HG03558 (cell line): ENCODE data around the gene SYT15.
"Not testable (repeated sequence)": the region's sequence is repeated elsewhere in the genome, so short reads cannot be mapped to it uniquely, and the experiment has no call there.

Experiments used
- ATAC-seq: cut with Tn5 transposase; IDR thresholded peaks from one replicate; pipeline ENCODE4 v1.9.1; 2021; ENCODE audit warnings: moderate number of reproducible peaks; ENCODE audit not compliant: unreplicated experiment; ENCODE audit errors: extremely low read depth

Gene SYT15

GRCh38 chr10:46584196-46584595, 5.3 kb downstream of the SYT15 start:
- ATAC-seq = not testable (repeated sequence)

GRCh38 chr10:46585246-46585645, 6.3 kb downstream of the SYT15 start:
- ATAC-seq = not testable (repeated sequence)

DNA sequence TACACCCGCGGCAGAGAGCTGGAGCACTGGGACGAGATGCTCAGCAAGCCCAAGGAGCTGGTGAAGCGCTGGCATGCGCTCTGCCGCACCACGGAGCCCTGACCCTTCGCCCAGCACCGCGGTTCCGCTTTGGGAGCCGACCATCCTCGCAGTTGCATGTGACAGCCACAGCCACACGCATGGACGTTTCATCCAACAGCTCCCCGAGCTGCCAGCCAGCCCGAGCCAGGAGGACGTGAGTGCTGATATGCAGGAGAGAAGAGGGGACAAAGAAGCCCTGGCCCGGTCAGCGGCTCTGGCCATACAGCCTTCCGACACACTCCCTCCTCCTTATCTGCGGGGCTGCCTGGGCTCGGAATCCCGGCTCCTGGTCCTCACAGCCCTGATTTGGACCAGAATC, 8.6 kb downstream of the SYT15 start:
- not testable (repeated sequence) for ATAC-seq

DNA sequence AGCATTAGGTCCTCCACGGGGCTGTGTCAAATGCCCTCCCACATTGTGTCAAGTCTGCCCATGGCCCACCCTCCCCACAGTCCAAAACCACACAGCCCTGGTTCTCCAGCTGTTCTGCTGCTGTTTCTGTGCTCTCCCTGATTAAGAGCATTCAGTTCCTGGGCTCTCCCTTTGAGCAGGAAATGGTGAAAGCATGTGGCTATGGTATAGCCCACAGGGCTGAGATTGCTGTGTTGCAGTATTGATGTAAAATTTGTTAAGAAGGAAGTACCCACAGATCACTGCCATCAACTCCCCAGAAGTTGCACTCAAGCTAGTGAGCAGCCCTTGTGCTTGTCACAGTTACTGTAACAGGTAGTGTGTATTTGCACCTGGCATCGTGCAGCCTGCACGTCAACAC, 9.3 kb downstream of the SYT15 start:
- not testable (repeated sequence) for ATAC-seq

DNA sequence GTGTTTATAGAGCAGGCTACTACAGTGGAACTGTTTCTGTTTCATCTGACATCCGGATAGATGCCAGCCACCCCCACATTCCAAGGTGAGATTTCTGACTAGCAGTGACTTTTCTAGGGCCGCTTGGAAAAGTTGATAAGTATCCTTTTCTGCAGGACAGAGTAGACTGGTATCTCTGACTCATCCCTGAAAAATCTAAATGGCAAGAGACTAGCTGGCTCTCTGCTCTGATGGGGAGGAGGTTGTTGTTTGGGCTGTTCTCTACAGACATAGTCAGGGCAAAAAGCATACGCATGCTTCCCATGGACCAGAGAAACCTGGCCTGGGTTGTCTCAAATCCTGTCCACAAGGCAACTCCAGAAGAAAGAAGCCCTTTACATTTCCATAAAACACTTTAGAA, 10.7 kb downstream of the SYT15 start:
- not testable (repeated sequence) for ATAC-seq

- ATAC-seq = not testable (repeated sequence)
Measured at GRCh38 chr10:46591053-46591452, 12.1 kb downstream of the SYT15 start.

DNA sequence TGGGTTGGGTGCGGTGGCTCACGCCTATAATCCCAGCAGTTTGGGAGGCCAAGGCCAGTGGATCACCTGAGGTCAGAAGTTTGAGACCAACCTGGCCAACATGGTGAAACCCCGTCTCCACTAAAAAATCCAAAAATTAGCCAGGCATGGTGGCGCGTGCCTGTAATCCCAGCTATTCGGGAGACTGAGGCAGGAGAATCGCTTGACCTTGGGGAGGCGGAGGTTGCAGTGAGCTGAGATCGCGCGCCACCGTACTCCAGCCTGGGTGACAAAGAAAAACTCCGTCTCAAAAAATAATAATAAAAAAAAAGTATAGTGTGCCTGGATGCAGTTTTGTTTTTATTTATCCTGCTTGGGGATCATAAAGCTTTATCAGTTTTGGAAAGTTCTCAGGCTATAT, 14.4 kb downstream of the SYT15 start:
- ATAC-seq = not testable (repeated sequence)

- ATAC-seq = not testable (repeated sequence)
Measured at GRCh38 chr10:46594453-46595063, 15.6 kb downstream of the SYT15 start.

DNA sequence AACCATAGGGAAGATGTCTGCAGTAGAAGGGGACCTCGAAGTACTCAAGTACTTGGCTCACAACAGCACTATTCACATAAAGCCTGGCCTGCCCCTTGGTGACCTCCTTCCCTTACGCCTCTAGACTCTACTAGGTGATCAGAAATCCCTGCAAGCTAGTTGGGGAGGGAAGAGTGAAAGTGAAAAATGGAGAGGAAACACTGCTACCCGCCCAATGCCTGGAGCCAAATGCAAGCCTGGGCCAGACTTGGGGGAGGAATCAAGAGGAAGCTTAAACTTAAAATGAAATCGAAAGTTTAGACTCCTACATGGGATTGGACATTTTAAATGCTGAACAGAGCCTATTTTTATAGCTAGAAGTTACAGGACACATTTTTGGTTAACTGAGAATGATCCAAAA, 17.6 kb downstream of the SYT15 start:
- ATAC-seq = not testable (repeated sequence)

- ATAC-seq = not testable (repeated sequence)
Measured at GRCh38 chr10:46597616-46598246, 18.8 kb downstream of the SYT15 start.

DNA sequence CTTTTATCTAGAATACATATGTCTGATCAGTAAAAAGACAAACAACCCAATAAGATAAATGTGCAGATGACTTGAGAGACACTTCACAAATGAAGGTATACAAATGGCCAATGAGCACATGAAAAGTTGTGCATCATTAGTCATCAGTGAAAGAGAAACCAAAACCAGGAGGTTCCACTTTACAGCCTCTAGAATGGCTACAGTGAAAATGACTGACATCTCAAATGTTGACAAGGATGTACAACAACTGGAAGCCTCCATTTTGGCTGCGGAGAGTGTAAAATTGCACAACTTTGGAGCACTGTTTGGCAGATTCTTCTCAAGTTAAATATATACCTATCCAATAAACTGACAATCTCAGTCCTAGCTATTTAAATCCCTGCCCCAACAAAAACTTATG, 21.6 kb downstream of the SYT15 start:
- ATAC-seq = not testable (repeated sequence)

GRCh38 chr10:46615540-46615939, 36.6 kb downstream of the SYT15 start:
- ATAC-seq = not testable (repeated sequence)

DNA sequence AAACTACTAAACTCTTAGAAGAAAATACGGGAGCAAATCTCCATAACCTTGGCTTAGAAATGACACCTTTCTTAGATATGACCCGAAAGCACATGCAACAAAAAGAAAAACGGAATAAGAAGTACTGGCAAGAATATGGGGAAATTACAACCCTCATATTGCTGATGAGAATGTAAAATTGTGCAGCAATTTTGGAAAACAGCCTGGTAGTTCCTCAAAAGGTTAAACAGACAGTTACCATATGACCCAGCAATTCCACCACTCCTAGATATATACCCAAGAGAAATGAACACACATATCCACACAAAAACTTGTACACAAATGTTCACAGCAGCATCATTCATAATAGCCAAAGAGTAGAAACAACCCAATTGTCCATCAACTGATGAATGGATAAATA, 37.3 kb downstream of the SYT15 start:
- ATAC-seq = not testable (repeated sequence)

DNA sequence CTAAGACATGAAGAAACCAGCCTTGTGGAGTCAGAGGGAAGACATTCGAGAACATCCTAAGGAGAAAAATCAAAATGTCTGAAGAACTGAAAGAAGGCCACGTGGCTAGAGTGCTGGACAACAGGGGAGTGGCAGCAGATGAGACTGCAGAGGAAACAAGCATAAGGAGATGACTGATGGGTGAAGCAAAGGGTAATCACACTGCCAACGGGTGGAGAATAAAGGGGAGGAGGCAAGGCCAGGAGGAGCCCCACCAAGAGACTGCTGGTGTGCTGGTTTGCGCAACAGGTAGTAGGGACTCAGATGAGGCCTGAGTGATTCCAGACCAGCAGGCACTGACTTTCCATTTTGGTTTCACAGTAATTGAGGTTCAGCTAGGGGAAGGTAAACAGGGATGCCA, 38.2 kb downstream of the SYT15 start:
- ATAC-seq = not testable (repeated sequence)

DNA sequence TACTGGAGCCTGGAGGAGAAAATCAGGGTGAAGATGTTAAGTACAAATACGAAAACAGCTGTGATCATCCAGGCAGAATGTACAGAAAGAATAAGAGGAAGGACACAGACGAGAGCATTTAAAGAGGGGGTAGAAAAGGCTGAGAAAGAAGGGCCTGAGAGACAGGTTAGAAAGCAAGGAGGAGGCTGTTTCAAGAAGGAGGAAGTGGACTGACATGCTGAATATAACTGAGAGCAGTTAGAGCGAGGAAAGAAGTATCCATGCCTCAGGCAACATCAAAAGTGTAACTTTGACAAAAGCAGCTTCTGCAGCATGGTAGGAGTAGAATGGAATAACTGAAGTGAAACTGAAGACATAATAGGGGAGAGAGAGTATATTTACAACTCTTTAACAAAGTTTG, 39.0 kb downstream of the SYT15 start:
- ATAC-seq = not testable (repeated sequence)

DNA sequence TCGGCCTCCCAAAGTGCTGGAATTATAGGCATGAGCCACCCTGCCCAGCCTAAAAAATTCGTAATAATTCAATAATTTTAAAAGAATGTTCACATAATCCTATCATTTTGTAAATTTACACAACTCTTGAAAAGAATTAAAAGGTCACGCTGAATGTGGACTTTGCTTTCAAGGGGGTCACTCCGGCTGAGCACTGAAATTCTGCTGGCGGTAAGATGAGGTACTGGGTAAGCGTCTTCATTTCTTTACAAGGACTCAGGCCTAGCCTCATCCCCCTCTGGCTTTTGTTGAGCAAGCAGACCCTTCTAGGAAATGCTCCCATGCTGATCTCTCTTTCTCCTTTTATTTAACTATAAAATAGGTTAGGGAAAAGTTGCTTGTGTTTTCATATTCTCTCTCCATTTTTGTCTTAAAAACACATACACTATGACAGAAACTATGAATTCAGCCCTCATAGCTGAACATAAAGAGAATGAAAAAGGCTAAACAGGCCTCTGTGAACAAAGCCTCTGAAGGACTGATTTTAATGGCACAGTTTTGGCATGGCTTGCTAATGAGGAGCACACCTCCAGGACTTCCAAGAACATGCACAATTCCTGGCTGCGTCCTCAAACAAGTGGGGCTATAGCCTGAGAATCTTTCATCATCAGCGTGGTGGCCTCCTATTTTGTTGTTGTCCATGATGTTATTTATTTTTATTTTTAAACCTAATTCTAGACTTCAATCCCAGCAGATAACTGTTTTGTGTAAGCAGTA, 45.1 kb downstream of the SYT15 start:
- ATAC-seq = not testable (repeated sequence)

DNA sequence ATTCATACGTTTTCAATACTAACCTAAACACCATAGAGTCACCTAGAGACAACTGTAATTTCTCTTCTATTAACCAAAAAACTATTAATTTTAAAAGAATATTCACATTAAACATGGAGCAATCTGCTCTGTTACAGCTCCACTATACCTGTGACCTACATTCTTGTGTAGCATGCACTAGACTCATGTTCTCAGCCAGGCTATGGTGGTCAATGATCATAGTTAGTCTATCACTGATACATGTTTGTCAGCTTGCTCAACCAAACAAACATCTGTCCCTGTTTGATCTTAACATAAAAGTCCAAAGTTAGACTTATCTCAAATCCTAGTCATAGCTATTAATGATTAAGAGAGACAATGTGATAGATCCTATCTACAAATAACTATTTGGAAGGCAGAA, 50.9 kb downstream of the SYT15 start:
- not testable (repeated sequence) for ATAC-seq

GRCh38 chr10:46630816-46631215, 51.9 kb downstream of the SYT15 start:
- not testable (repeated sequence) for ATAC-seq

- not testable (repeated sequence) for ATAC-seq
Measured at GRCh38 chr10:46631683-46632082, 52.8 kb downstream of the SYT15 start.

GRCh38 chr10:46634698-46635097, 55.8 kb downstream of the SYT15 start:
- ATAC-seq = not testable (repeated sequence)

DNA sequence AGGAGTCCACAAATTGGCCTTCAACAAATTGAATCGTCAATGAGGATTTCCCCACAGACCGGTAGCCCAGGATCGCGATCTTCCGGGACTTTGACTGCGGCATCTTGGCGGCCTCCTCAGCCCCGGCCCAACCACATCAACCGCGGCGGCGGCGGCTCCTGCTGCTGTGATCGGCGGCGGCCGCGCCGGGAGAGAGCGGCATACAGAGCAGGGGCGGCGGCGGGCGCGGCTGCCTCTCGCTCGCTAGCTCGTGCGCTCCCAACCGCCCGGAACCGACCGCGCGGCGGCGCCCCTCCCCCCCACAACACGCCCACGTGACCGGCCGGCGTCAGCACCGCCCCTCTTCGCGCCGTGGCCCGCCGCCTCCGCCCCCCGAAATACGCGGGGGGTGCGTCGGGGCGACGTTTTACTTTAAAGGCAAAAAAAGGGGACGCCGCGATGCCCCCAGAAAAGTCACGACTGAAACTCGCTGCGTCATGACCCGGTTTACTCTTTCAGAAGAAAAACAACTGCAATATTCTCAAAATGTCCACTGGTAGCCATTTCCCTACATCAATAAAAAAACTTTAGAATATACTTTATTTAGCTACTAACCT, 56.5 kb downstream of the SYT15 start:
- not testable (repeated sequence) for ATAC-seq
